Measurements from ENCODE around the gene CFAP299.
A peak's percentile ranks its signal among the peaks of the same experiment; 100 is the strongest.
"Not testable (repeated sequence)": the region's sequence is repeated elsewhere in the genome, so short reads cannot be mapped to it uniquely, and the experiment has no call there.

Gene CFAP299

GRCh38 chr4:80333121-80333520 is 2.4 kb upstream of the CFAP299 start:
- DNase-seq, result no peak

- DNase-seq, result no peak
Measured at GRCh38 chr4:80334568-80334967, 962 bp upstream of the CFAP299 start.

GRCh38 chr4:80335226-80335553 is 340 bp upstream of the CFAP299 start:
- no peak for DNase-seq

- DNase-seq, result no peak
Measured at GRCh38 chr4:80336582-80336981, 1.1 kb downstream of the CFAP299 start.

- DNase-seq, result peak; percentile 34 to 44 (median 39)
Measured at GRCh38 chr4:80340036-80340435, 4.5 kb downstream of the CFAP299 start.

GRCh38 chr4:80342684-80343083 is 7.2 kb downstream of the CFAP299 start:
- not testable (repeated sequence) for DNase-seq

- DNase-seq, result no peak
Measured at GRCh38 chr4:80343887-80344286, 8.4 kb downstream of the CFAP299 start.

- no peak for DNase-seq
Measured at GRCh38 chr4:80360084-80360483, 24.6 kb downstream of the CFAP299 start.

- DNase-seq, result peak in 1 of 3 donors; percentile 23
Measured at GRCh38 chr4:80360900-80361299, 25.4 kb downstream of the CFAP299 start.

GRCh38 chr4:80361329-80361900 is 25.9 kb downstream of the CFAP299 start:
- peak; percentile 29 to 62 (median 58) for DNase-seq

GRCh38 chr4:80362578-80363181 is 27.1 kb downstream of the CFAP299 start:
- DNase-seq, result peak; percentile 43 to 55 (median 46)

GRCh38 chr4:80365928-80366327 is 30.4 kb downstream of the CFAP299 start:
- DNase-seq, result peak; percentile 29 to 38 (median 35)

- no peak for DNase-seq
Measured at GRCh38 chr4:80367737-80368136, 32.2 kb downstream of the CFAP299 start.

GRCh38 chr4:80370635-80371034 is 35.1 kb downstream of the CFAP299 start:
- DNase-seq, result no peak

GRCh38 chr4:80371046-80371445 is 35.5 kb downstream of the CFAP299 start:
- DNase-seq, result no peak

- DNase-seq, result no peak
Measured at GRCh38 chr4:80374180-80374579, 38.6 kb downstream of the CFAP299 start.

GRCh38 chr4:80382090-80382832 is 46.7 kb downstream of the CFAP299 start:
- DNase-seq, result no peak

GRCh38 chr4:80385397-80386280 is 50.1 kb downstream of the CFAP299 start:
- DNase-seq, result no peak

- DNase-seq, result no peak
Measured at GRCh38 chr4:80386281-80386886, 50.9 kb downstream of the CFAP299 start.

GRCh38 chr4:80387390-80388283 is 52.1 kb downstream of the CFAP299 start:
- no peak for DNase-seq

- DNase-seq, result no peak
Measured at GRCh38 chr4:80388284-80388607, 52.7 kb downstream of the CFAP299 start.

- peak in 1 of 3 donors; percentile 2 for DNase-seq
Measured at GRCh38 chr4:80390178-80390577, 54.6 kb downstream of the CFAP299 start.

Data from suppressor macrophage treated with lipopolysaccharide for 1 hour (primary cell).